NCI-H2081 (cell line): ENCODE results near the gene ZNF202.

Experiments
- DNase-seq, 2 experiments: peaks; one replicate each; lab custom pipeline; 2025; lab: John Stamatoyannopoulos, UW

Gene ZNF202

GRCh38 chr11:123682696-123683410 is 58.6 kb downstream of the ZNF202 start:
- DNase-seq = no peak

- DNase-seq = no peak
Observed at GRCh38 chr11:123681030-123681429, 60.4 kb downstream of the ZNF202 start.

- no peak for DNase-seq
Observed at GRCh38 chr11:123678246-123678645, 63.2 kb downstream of the ZNF202 start.

GRCh38 chr11:123677510-123677909 is 64.0 kb downstream of the ZNF202 start:
- DNase-seq = no peak

GRCh38 chr11:123674297-123674696 is 67.2 kb downstream of the ZNF202 start:
- DNase-seq = no peak
